DOHH2 (cell line): Measurements from ENCODE around the gene OR12D2.

ENCODE experiments used
- EZH2phosphoT487 ChIP-seq: fragments of 200-600 bp; sonication (generic); IDR thresholded peaks from 2 replicates; pipeline ENCODE4 v1.6.1; 2017; ENCODE audit warnings: borderline replicate concordance, mild to moderate bottlenecking, antibody characterized with exemption, low read length, moderate library complexity, mixed read lengths
- TF ChIP-seq, protein P1 (sequence below): fragments of 200-600 bp; sonication (generic); IDR thresholded peaks from one replicate; pipeline ENCODE4 v1.5.1; 2014; ENCODE audit warnings: antibody characterized with exemption, mild to moderate bottlenecking, low read depth, low read length; ENCODE audit not compliant: poor library complexity, severe bottlenecking

DNA sequence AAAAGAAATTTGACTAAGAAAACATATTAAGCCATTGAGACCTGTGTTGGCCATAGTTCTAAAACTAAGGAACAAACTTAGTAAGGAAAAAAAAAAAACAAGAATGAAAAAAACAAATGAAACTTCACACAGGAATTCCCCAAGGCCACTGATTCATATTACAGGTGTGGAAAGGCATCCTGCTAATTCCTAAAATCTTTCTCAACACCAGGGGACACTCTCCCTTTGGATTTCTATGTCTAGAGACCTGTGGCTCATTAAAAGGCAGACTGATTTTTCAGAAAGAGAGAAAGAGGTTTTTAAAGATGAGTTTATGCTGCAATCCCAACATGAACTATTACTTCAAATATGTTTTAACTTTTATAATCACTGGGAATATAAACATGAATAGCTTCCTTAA is 19.2 kb downstream of the OR12D2 start, which contains the start of gene OR12D1:
- TF ChIP-seq, protein P1, sequence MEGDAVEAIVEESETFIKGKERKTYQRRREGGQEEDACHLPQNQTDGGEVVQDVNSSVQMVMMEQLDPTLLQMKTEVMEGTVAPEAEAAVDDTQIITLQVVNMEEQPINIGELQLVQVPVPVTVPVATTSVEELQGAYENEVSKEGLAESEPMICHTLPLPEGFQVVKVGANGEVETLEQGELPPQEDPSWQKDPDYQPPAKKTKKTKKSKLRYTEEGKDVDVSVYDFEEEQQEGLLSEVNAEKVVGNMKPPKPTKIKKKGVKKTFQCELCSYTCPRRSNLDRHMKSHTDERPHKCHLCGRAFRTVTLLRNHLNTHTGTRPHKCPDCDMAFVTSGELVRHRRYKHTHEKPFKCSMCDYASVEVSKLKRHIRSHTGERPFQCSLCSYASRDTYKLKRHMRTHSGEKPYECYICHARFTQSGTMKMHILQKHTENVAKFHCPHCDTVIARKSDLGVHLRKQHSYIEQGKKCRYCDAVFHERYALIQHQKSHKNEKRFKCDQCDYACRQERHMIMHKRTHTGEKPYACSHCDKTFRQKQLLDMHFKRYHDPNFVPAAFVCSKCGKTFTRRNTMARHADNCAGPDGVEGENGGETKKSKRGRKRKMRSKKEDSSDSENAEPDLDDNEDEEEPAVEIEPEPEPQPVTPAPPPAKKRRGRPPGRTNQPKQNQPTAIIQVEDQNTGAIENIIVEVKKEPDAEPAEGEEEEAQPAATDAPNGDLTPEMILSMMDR = no peak
- TF ChIP-seq EZH2phosphoT487 = no peak
